Measurements from ENCODE around the gene MAGI1. TPM values are rescaled to one million over a fixed set of nuclear protein-coding genes. Genes with fewer than 3 reads are reported as not detected.
A peak's percentile ranks its signal among the peaks of the same experiment; 100 is the strongest.
"Not testable (repeated sequence)": the region's sequence is repeated elsewhere in the genome, so short reads cannot be mapped to it uniquely, and the experiment has no call there.

The MAGI1 gene
- total RNA-seq, 1 donor from 2014 or later, result 33.1 TPM

DNA sequence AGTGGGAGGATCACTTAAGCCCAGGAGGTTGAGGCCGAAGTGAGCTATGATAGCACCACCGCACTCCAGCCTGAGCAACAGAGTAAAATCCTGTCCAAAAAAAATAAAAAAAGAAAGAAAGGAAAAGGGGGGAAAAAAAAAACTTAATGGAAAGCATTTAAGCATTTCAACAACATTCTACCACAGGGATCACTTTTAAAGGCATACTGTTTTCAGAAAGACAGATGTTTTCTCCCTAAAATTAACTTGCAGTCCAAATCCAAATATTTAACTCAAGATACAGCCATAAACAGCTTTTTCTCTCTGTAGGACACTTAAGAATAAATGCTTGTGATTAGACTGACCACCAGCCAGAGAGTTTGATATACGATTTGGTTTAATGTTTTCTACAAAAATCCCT, 141.0 kb downstream of the MAGI1 start:
- DNase-seq (ENCODE audit: missing footprints) (no peak), ATAC-seq (no peak)
- intact Hi-C loops (cut with DNase I), result no loop called here

DNA sequence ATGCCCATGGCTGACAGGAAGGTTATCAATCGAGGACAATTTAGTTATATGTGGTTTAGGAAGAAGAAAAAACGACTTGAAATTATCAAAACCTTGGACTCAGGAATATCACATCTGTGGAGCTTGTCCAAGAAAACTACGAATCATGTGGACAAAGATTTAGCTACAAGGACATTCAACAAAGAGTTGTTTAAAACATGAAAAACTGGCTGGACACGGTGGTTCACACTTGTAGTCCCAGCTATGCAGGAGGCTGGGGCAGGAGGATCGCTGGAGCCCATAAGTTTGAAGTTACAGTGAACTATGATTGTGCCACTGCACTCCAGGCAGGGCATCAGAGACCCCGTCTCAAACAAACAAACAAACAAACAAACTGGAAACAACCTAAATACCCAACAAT, 142.4 kb downstream of the MAGI1 start:
- ATAC-seq (no peak), DNase-seq (ENCODE audit: missing footprints) (no peak)
- intact Hi-C loops (cut with DNase I), result no loop called here

DNA sequence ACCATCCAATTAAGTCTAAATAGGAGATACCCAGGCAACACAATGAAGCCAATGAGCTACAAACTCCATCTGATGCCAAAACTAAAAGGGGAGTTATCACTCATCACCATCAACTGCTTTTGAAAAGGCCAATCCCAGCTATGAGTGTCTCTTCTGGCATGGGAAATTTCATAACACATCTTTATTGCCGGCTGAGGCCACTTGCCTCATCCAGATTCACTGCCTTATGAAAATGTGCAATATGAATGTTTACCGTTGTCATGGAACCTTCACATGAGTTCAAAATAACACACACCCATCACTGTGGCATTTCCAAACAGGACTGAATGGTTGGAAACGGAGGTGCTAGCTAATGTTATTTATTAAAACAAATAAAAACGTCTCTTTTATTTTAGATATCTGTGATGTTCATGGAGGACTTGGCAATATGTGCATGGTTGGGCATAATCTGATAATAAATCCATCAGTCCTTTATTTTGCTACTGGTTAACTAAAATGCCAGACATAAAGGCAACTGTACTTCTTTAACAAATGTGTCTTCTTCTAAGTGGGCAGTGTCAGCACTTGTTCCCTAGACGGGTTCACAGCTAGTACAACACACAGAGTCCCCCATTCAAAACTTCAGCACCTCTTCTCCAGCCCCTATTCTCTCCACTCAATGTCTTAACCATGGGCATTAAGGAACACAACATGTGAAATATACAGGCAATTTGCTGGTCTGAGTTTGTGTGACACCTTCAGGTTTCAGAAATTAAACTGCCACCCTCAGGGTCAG, 143.9 kb downstream of the MAGI1 start:
- intact Hi-C loops (cut with DNase I), result no loop called here
- DNase-seq (ENCODE audit: missing footprints) (no peak), ATAC-seq (no peak)

DNA sequence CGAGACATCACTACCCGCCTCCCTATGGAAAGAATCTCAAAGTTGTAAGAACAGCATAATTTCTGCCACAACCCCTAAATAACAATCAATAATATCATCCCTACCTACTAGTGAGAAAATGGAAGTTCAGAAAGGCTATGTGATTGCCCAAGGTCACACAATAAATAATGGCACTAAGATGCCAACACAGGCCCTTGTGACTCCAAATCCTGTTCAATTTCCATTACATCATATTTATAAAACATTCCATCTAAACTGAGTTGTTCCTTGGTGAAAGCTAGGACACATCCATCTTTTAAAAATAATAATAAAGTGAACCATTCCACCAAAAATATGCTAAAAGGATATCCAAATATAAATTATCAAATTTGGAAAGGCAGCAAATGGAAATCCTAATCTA, 144.6 kb downstream of the MAGI1 start:
- ATAC-seq, result no peak
- intact Hi-C loops (cut with DNase I), result no loop called here
- no peak for DNase-seq (ENCODE audit: missing footprints)

DNA sequence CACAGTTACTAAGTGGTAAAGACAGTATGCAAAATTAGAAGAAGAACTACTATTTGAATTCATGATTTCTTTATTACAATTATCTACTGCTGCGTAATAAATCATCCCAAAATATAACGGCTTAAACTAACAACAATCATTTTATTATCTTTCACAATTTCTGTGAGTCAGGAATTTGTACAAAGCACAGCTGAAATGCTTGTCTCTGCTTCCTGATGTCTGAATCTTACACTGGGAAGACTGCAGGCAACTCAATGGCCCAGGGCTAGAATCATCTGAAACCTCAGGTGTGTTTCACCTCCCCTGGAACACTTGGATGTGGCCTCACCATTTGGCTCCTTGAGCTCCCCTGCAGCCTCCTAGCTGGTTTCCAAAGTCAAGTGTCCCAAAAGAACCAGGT, 145.1 kb downstream of the MAGI1 start:
- intact Hi-C loops (cut with DNase I), result no loop called here
- DNase-seq (ENCODE audit: missing footprints) (no peak), ATAC-seq (no peak)

DNA sequence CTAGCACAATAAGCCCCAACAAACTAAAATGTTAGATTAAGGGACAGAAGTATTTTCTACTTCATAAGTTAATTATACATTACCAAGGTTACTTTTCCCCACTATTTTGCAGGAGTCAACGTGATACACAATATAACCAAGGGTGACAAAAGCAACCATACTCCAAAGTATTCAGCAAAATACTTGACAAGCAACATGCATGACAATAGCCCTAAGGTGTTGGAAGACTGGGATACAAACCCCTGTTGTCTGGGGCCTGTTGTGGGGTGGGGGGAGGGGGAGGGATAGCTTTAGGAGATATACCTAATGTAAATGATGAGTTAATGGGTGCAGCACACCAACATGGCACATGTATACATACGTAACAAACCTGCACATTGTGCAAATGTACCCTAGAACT, 147.2 kb downstream of the MAGI1 start:
- DNase-seq (ENCODE audit: missing footprints); intact Hi-C loops (cut with DNase I); ATAC-seq: not testable (repeated sequence)

DNA sequence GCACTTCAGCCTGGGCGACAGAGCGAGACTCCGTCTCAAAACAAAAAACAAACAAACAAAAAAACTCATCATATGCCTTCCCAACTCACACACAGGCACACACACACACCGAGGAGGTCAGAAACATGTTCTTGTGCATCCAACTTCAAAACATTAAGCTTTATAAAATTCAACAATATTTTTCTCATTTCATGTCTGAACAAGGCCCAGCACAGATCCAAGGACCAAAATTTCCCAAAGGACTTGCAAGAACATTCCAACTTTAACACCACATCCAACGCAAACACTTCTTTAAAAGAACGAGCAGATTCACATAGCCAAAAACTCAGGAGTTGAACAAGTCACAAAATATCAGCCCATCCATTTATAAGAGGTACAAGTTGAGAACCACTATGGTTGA, 148.4 kb downstream of the MAGI1 start:
- DNase-seq (ENCODE audit: missing footprints) (no peak), ATAC-seq (no peak)
- intact Hi-C loops (cut with DNase I), result no loop called here

DNA sequence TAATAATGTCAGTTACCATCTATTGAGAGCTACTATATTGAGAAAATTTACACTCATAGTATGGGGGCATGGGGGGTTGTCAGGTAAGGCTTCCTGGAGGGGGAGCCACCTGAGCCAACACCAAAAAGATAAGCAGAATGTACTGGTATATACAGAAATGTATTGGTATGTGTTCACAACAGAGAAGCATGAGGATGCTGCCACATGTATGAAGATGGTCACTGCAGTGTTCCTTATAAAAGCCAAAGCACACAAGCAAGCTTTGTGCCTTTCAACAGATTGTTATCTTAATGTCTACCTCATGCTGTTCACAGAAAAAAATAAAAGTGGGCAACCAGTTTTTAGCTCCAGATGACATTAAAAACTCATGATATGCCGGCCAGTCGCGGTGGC, 149.0 kb downstream of the MAGI1 start:
- DNase-seq (ENCODE audit: missing footprints) (no peak), ATAC-seq (peak; percentile 6)
- intact Hi-C loops (cut with DNase I), result no loop called here

DNA sequence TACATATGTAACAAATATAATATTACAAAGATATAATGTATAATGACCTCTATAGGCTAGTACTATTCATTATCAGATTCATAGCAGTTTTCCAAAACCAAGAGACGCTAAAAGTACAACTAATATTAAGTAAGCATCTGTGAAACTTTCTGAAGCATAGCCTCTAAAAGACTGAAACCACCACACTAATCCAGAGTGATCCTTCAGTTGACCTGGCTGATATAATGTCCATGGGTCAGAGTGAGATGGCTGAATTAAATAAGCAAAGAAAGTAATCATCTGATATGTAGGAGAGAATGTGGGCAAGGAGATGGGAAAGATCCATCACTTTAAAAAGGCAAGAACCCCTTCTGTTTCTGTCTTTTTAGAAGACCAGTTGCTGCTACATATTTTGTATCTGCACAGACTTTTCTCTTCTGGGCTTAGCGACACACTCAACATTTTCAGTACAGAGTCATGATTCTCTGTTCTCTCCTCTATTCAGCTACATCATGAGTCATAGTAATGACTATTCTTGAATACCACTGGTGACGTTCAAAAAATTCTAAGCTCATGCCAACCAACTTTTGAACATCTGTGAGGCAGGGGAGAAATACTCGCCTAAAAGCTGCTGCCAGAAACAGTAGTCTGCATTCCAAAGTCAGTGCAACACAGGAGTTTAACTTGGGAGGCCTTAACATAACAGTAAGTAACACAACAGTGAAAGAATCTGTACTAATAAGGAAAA, 149.6 kb downstream of the MAGI1 start:
- peak; percentile 80 for ATAC-seq
- intact Hi-C loops (cut with DNase I), result no loop called here
- DNase-seq (ENCODE audit: missing footprints), result no peak

DNA sequence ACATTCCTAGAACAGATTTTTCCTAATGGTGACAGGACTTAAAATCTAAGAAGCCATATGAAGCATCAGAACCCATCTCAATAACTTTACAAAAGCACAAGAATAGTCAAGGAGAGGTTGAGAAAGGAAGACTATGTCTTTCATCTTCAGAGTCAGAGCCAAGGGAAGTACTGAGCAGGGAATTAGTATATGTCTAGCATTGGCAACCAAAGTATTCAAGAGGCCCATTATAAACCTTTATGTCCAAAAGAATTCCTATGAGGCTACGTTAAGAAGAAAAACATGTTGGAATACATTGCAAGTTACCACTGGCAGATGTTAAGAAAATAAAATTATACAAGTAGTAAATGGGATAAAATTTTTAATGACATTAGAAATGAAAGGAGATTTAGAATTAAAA, 150.5 kb downstream of the MAGI1 start:
- no peak for DNase-seq (ENCODE audit: missing footprints)
- ATAC-seq, result no peak
- intact Hi-C loops (cut with DNase I), result no loop called here

DNA sequence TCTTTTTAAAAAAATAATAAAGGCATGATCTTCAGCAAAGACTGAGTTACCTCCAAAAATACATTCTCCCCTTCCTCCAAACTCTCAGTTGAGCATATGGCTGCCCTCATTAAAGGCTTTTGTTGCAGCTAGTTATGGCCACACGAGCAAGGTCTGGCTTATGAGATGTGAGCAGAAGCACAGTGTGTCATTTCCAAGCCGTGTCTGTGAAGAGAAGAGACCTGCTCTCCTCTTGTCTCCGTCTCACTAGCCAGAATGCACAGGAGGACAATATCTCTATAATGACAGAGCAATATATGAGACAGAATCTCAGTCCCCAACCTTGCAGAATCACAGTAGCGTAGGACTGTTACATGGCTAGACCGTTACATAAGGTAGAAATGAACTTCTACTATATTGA, 152.3 kb downstream of the MAGI1 start:
- intact Hi-C loops (cut with DNase I), result no loop called here
- ATAC-seq (no peak), DNase-seq (ENCODE audit: missing footprints) (no peak)

DNA sequence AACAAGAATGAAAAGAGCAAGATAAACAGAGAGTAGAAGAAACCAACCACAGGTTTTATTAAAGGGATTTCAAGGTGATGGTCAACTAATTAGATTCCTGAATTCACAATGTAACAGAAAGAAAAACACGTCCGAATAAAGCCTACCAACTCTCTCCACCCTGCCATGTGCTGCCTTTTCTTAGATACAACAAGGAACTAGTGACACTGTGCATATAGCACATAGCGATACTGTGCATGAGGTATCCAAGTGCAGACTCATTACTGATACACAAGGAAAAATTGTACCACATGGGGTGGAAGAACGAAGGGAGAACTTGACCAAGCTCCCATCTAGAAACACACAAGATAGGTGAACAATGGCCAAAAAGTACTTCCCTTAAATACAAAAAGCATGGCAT, 154.6 kb downstream of the MAGI1 start:
- intact Hi-C loops (cut with DNase I), result no loop called here
- no peak for DNase-seq (ENCODE audit: missing footprints)
- no peak for ATAC-seq

DNA sequence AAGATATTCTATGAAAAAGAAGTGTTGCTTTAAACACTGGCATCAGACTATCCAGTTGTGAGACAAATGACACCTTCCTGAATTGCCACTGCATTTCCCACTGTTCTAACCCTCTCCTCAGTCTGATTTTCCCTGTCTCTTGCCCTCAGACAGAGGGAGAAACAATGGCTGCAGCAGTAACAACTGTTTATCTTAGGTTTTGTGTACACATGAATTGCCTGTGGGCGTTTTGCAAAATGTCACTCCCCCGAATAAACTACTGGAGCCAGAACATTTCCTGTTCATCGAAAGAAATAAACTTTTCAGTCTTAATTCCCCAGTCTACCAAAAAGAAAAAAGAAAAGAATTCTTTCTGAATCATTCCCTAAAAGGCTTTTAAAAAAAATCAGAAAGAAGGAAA, 155.1 kb downstream of the MAGI1 start:
- intact Hi-C loops (cut with DNase I), result no loop called here
- no peak for ATAC-seq

DNA sequence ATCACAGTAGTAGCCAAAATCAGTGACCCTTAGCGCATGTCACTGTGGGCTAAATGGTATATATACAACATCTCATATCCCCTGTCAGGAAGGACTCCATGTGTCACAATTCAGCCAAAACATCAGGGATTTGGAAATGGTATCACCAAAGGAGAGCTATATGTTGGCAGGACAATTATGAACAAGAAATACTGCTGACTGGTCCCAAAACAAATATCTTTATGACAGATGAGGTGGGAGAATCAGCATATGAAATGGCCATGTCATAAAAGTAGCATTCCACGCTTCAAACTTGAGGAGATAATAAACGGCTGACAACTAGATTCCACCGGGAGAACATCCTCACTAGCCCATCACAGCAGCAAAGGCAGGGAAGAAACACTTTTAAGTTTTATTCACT, 158.4 kb downstream of the MAGI1 start:
- no peak for DNase-seq (ENCODE audit: missing footprints)
- no peak for ATAC-seq
- intact Hi-C loops (cut with DNase I), result no loop called here

More for the DNA sequence above, 155.1 kb downstream of the MAGI1 start:
- DNase-seq (ENCODE audit: missing footprints), result no peak

DNA sequence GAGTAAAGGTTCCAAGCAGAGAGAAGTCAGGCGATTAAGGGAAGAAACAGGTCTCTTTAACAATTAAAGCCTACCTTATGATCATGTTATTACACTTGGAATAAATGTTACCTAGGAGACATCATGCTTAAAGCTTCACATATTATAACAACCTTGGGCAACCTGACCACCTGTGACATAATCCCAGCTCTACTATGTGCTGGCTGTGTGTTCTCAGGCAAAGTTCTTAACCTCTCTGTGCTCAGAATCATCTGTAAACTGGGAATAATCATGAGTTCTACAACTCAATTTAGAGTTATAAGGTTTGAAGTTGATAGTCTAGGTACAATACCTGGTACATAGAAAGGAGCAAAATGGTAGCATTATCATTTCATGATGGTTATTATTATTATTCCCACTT, 159.3 kb downstream of the MAGI1 start:
- intact Hi-C loops (cut with DNase I), result no loop called here
- ATAC-seq, result no peak
- DNase-seq (ENCODE audit: missing footprints), result no peak

DNA sequence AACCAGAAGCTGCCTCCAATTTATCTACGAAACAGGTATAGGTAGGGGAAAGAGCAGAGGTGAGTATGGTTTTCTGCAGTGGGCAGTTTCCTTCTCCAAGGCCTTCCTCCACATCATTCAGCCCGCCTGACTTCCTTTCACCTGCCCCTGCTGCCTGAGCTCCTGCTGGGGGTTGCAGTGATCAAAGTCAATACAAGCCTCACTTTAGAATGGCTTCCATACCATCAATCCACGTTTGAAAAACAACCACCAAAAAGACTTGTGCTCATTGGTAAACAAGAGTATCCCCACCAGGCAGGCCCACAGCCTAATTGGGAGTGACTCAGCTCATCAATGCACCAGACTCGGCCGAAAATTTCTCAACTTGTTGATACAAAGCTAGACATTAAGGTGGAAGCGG, 159.9 kb downstream of the MAGI1 start:
- DNase-seq (ENCODE audit: missing footprints), result no peak
- ATAC-seq, result no peak
- intact Hi-C loops (cut with DNase I), result no loop called here

DNA sequence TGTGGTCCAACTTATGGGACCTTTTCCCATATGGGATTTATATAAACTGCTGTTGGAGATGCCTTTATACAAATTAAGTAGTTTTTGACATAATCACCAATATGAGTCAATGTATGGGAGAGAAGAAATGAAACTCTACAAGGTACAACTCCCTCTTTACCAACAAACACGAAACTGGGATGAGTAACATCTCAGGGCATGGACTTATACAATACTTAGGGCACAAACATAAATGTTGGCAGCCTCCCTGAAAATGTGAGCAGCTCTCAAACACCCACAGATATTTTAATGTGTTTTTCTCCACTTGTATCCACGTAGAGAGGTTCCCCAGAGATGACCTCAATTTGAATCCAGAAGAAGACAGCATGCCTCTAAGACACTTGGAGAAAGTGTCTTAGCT, 161.6 kb downstream of the MAGI1 start:
- intact Hi-C loops (cut with DNase I), result no loop called here
- DNase-seq (ENCODE audit: missing footprints), result no peak
- no peak for ATAC-seq

DNA sequence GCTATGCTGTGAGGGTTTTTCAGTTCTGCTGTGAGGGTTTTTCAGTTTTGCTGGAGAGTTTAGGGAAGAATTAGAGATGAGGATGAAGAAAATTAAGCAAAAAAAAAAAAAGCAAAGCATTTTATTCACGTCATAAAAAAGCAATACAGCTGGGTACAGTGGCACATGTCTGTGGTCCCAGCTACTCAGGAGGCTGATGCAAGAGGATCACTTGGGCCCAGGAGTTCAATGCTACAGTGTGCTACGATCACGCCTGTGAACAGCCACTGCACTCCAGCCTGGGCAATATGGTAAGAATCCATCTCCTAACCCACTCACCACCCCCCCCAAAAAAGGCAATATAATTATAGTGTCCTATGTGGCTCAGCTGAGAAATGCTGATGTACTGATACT, 162.7 kb downstream of the MAGI1 start:
- DNase-seq (ENCODE audit: missing footprints) (no peak), ATAC-seq (no peak)
- intact Hi-C loops (cut with DNase I), result no loop called here

DNA sequence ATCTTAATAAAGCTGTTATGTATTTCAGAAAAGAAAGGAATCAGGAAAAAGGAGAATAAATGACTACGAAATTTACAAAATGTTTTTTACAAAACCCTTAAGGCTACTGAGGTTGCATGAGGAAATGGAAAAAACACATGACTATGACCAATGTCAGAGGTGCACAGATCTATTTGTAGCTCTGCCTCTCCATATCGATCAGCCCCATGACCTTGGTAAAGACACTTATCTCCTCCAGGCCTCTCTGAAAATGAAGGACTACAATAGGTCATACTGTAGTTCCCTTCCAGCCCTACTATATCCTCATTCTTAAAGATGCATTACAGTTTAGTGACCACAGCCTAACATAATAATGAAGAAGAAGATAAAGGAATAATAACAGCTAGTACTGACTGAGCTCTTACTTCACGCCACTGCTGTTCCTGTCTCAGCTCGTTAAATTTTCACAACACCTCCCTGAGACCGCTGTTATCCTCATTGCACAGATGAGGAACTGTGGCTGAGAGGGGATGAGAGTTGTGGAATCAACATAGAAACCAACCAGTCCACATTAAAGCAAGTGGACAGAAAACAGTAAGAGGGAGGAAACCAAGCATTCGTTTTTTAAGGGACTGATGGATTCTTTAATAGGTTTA, 163.2 kb downstream of the MAGI1 start:
- ATAC-seq, result no peak
- DNase-seq (ENCODE audit: missing footprints), result no peak
- intact Hi-C loops (cut with DNase I), result no loop called here

DNA sequence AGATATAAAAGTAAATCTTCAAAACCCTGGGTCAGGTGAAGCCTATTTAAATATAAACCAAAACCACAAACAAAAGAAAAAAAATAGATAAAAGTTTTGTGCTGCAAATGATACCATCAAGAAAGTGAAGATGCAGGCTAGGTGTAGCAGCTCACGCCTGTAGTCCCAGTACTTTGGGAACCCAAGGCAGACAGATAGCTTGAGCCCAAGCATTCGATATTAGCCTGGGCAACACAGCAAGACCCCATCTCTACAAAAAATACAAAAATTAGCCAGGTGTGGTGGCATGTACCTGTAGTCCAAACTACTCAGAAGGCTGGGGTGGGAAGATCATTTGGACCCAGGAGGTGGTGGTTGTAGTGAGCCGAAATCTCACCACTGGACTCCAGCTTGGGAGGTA, 164.8 kb downstream of the MAGI1 start:
- ATAC-seq (no peak), DNase-seq (ENCODE audit: missing footprints) (no peak)
- intact Hi-C loops (cut with DNase I), result no loop called here

All from Right ventricle myocardium inferior (tissue), 1 donor.